ENCODE results near the gene PLCD3. TPM values are rescaled to one million over a fixed set of nuclear protein-coding genes. Genes with fewer than 3 reads are reported as not detected.

Gene PLCD3
- total and polyA plus RNA-seq, 2 of the 13 experiments (the other 11 are each of a cell fraction or from before 2014, with no cell fraction given): 11.3 to 39.1 TPM

DNA sequence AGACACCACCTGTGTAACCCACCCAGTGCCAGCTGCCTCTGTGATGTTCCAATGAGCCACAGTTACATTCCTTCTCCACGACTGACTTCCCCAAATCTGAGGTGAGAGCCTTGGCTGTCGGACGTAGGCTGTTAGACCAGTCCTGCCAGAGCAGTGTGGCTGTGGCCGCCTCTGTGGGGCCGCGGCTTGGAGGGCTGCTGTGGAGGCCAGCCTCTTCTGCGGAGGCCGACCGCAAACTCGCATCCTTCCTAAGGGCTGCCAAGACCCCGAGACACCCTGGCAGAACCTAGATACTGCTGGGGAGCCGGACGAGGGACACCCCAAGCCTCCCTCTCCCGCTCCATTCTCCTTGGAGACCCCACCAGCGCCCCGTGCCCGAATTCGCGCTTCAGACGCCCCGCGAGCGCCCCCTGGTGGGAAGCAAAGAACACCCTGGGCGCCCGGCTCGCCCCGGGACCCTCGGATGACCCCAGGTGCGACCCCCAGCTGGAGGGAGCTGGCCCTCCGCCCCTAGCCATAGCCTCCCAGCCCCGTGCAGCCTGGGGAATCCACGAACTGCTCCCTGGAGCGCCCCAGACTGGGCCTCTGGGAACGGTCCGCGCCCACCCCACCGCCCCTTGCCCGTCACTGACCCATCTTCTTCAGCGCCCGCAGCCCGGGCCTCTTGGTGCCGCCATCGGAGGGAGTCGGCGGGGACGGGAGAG lies 547 bp downstream of the PLCD3 start (continued):
- TF ChIP-seq SP140L (CRISPR knock-in tag; IDR thresholded peaks at IDR 0.05; ENCODE audit: borderline replicate concordance) (no peak), RBM39 (IDR thresholded peaks at IDR 0.05; ENCODE audit: low read depth, low read length, poor library complexity, severe bottlenecking) (peak; percentile 48), TBP (CRISPR knock-in tag; IDR thresholded peaks at IDR 0.05) (peak; percentile 55; the same call in 1 of the 2 replicates), ZC3H13 (CRISPR knock-in tag; IDR thresholded peaks at IDR 0.05) (no peak), DNMT1 (CRISPR knock-in tag; IDR thresholded peaks at IDR 0.05) (no peak), TCF12 (IDR thresholded peaks at IDR 0.05) (no peak), TCF12 (CRISPR knock-in tag; IDR thresholded peaks at IDR 0.05) (0 out of 2 replicates have a peak, but pooled peaks have one; percentile 63), SATB2 (CRISPR knock-in tag; IDR thresholded peaks at IDR 0.05) (0 out of 2 replicates have a peak, but pooled peaks have one; percentile 5), ZNF775 (CRISPR knock-in tag; IDR thresholded peaks at IDR 0.05; ENCODE audit: borderline replicate concordance) (no peak), ZSCAN22 (CRISPR knock-in tag; IDR thresholded peaks at IDR 0.05) (no peak), MXD4 (CRISPR knock-in tag; IDR thresholded peaks at IDR 0.05) (no peak), HDAC2 (CRISPR knock-in tag; IDR thresholded peaks at IDR 0.05) (peak; percentile 15; the same call in 1 of the 2 replicates), NFRKB (IDR thresholded peaks at IDR 0.05) (no peak), ZNF207 (IDR thresholded peaks at IDR 0.05; ENCODE audit: borderline replicate concordance) (no peak), ZNF543 (CRISPR knock-in tag; IDR thresholded peaks at IDR 0.05) (peak; percentile 76; the same call in 1 of the 2 replicates), ZBTB3 (CRISPR knock-in tag; IDR thresholded peaks at IDR 0.05; ENCODE audit: borderline replicate concordance, low read depth) (no peak), MEIS1 (CRISPR knock-in tag; IDR thresholded peaks at IDR 0.05; ENCODE audit: borderline replicate concordance) (no peak), STAT5B (CRISPR knock-in tag; IDR thresholded peaks at IDR 0.05) (no peak), MIER3 (CRISPR knock-in tag; IDR thresholded peaks at IDR 0.05; ENCODE audit: borderline replicate concordance) (no peak), NFIB (CRISPR knock-in tag; IDR thresholded peaks at IDR 0.05; ENCODE audit: borderline replicate concordance) (no peak), POLR2A (IDR thresholded peaks at IDR 0.05; ENCODE audit: insufficient read depth in 1 of 2, low read depth in 2 of 2, low read length in 2 of 2) (no peak), SOX13 (IDR thresholded peaks at IDR 0.05) (no peak), SOX13 (CRISPR knock-in tag; conservative IDR thresholded peaks at IDR 0.05 in 1 of 2, IDR thresholded peaks at IDR 0.05 in 1 of 2) (no peak), IKZF4 (CRISPR knock-in tag; IDR thresholded peaks at IDR 0.05; ENCODE audit: borderline replicate concordance, low read depth, not compliant biosample characterization) (no peak), XRCC5 (optimal IDR thresholded peaks at IDR 0.05; ENCODE audit: low read length) (peak; percentile 75), ZNF343 (CRISPR knock-in tag; IDR thresholded peaks at IDR 0.05) (no peak), U2AF1 (optimal IDR thresholded peaks at IDR 0.05; ENCODE audit: low read depth, low read length) (no peak), ZNF484 (CRISPR knock-in tag; IDR thresholded peaks at IDR 0.05; ENCODE audit: borderline replicate concordance, low read depth) (no peak)
- TF ChIP-seq, protein P1, sequence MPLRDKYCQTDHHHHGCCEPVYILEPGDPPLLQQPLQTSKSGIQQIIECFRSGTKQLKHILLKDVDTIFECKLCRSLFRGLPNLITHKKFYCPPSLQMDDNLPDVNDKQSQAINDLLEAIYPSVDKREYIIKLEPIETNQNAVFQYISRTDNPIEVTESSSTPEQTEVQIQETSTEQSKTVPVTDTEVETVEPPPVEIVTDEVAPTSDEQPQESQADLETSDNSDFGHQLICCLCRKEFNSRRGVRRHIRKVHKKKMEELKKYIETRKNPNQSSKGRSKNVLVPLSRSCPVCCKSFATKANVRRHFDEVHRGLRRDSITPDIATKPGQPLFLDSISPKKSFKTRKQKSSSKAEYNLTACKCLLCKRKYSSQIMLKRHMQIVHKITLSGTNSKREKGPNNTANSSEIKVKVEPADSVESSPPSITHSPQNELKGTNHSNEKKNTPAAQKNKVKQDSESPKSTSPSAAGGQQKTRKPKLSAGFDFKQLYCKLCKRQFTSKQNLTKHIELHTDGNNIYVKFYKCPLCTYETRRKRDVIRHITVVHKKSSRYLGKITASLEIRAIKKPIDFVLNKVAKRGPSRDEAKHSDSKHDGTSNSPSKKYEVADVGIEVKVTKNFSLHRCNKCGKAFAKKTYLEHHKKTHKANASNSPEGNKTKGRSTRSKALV (CRISPR knock-in tag; IDR thresholded peaks at IDR 0.05): no peak
- TF ChIP-seq, protein P2, sequence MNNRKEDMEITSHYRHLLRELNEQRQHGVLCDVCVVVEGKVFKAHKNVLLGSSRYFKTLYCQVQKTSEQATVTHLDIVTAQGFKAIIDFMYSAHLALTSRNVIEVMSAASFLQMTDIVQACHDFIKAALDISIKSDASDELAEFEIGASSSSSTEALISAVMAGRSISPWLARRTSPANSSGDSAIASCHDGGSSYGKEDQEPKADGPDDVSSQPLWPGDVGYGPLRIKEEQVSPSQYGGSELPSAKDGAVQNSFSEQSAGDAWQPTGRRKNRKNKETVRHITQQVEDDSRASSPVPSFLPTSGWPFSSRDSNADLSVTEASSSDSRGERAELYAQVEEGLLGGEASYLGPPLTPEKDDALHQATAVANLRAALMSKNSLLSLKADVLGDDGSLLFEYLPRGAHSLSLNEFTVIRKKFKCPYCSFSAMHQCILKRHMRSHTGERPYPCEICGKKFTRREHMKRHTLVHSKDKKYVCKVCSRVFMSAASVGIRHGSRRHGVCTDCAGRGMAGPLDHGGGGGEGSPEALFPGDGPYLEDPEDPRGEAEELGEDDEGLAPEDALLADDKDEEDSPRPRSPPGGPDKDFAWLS (CRISPR knock-in tag; IDR thresholded peaks at IDR 0.05; ENCODE audit: borderline replicate concordance): no peak
